Astrocyte of the spinal cord (primary cell): ENCODE measurements around the gene SF3A1.
"Not testable (repeated sequence)": the region's sequence is repeated elsewhere in the genome, so short reads cannot be mapped to it uniquely, and the experiment has no call there.

ENCODE experiments used
- DNase-seq: peaks from one replicate; pipeline ENCODE4 v3.0.0; 2011; ENCODE audit warnings: low read depth, low spot score
- H3K4me3 ChIP-seq: 2 replicates; pipeline ENCODE4 v1.5.1; 2011; ENCODE audit warnings: low read depth, mild to moderate bottlenecking, low read length, moderate library complexity
- CTCF ChIP-seq: IDR thresholded peaks from 2 replicates; pipeline ENCODE4 v1.5.1; 2012; ENCODE audit warnings: low read depth, mild to moderate bottlenecking, low read length, inconsistent platforms
- in situ Hi-C: cut with HindIII; loops from 2 replicates; pipeline ENCODE4 v1.10.0; 2017; ENCODE audit warnings: low sequenced_read_pairs

The SF3A1 gene

GRCh38 chr22:30356449-30357235, at the start of gene SF3A1, which contains the start of gene CCDC157:
Gene SF3A1, minus strand, starts transcription at chr22:30356894. Its CDS starts 102 bp downstream, at chr22:30356792.
Gene CCDC157, plus strand, starts transcription at chr22:30357007. Its CDS starts 8,994 bp downstream, at chr22:30366001.
- no peak for TF ChIP-seq CTCF
- peak; percentile 96 for DNase-seq
- peak within 1 kb of the TSS; percentile 84 for H3K4me3 ChIP-seq
- in situ Hi-C loops, result no loop called here

GRCh38 chr22:30406400-30406799, 49.7 kb upstream of the SF3A1 start:
- no peak for DNase-seq
- in situ Hi-C loops, result no loop called here
- no peak overlapping the region for H3K4me3 ChIP-seq
- TF ChIP-seq CTCF, result no peak

GRCh38 chr22:30405731-30406130, 49.0 kb upstream of the SF3A1 start:
- no peak for TF ChIP-seq CTCF
- no peak overlapping the region for H3K4me3 ChIP-seq
- no peak for DNase-seq
- in situ Hi-C loops, result no loop called here

- no peak overlapping the region for H3K4me3 ChIP-seq
- in situ Hi-C loops, result no loop called here
- TF ChIP-seq CTCF, result no peak
- DNase-seq, result no peak
Measured at GRCh38 chr22:30404307-30404706, 47.6 kb upstream of the SF3A1 start.

- DNase-seq, in situ Hi-C loops, H3K4me3 ChIP-seq: not testable (repeated sequence)
Measured at GRCh38 chr22:30402766-30403104, 46.0 kb upstream of the SF3A1 start.

- no peak for DNase-seq
- H3K4me3 ChIP-seq, result no peak overlapping the region
- in situ Hi-C loops, result no loop called here
- TF ChIP-seq CTCF, result no peak
Measured at GRCh38 chr22:30402028-30402765, 45.5 kb upstream of the SF3A1 start.

GRCh38 chr22:30401024-30401423, 44.3 kb upstream of the SF3A1 start:
- in situ Hi-C loops, DNase-seq, H3K4me3 ChIP-seq: not testable (repeated sequence)
